Inflammatory macrophage treated with lipopolysaccharide for 1 hour (primary cell): Measurements from ENCODE around the gene CSRP1.
"Not testable (repeated sequence)": the region's sequence is repeated elsewhere in the genome, so short reads cannot be mapped to it uniquely, and the experiment has no call there.

ENCODE experiments used
- DNase-seq, 2 donors: peaks; one replicate each; pipeline ENCODE4 v3.0.0-alpha.2; 2020 to 2022

The CSRP1 gene

DNA sequence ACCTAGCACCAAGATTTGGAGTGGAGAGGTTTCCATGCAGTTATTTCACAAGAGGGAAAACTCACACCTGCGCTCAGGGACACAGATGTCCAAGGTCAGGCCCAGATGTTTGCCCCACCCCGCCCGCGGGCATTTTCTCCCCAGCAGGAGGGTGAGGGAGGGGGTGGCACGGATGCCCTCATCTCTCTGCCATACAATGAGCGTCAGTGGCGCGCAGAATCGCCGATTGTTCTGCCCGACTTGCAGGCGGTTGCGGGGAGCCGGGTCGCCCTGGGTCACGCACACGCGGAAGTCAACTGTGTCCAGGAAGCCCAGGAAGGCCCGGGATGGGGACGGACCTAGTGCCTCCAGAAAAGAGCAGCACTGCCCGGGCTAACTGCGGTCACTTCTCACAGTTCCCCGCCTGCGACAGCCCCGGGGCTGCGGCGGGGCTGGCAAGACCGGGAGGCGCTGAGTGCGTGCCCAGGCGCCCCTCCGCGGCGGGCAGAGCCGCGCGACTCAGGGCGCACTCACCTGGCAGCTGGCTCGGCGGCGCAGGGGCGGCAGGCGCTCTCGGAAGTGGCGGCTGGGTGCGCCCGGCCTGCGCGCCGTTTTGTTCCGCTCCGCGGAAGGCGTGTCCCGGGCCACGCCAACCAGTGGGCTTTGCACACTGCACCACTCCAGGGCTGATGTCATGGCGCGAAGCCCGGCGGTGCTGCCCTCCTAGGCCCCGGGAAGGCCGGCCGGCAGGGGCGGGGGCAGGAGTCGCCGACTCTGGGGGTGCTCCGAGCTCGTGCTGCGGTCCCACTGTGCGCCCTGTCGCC, at the start of gene CSRP1:
Gene CSRP1, minus strand, starts transcription at position 567 of the 803 bp plus-strand sequence. CDS start 10,820 bp downstream, outside the sequence.
- DNase-seq: peak; percentile 80 to 84

DNA sequence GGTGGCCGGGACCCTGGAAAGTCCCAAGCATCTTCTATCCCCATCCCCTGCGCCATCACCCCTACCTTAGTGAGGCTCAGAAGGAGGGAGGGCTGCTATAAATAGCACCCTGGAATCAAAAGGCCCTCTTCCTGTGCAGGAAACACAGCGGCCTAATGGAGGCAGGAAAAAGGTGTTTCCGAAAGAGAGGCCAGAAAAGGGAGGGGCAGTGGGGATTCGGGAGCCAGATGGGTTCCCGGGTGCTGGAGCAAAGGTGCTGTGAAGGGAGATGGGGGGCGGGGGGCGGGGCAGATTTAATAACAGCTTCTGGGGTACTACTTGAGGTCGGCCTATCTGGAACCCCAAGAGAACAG, 48.6 kb upstream of the CSRP1 start:
- DNase-seq: no peak

DNA sequence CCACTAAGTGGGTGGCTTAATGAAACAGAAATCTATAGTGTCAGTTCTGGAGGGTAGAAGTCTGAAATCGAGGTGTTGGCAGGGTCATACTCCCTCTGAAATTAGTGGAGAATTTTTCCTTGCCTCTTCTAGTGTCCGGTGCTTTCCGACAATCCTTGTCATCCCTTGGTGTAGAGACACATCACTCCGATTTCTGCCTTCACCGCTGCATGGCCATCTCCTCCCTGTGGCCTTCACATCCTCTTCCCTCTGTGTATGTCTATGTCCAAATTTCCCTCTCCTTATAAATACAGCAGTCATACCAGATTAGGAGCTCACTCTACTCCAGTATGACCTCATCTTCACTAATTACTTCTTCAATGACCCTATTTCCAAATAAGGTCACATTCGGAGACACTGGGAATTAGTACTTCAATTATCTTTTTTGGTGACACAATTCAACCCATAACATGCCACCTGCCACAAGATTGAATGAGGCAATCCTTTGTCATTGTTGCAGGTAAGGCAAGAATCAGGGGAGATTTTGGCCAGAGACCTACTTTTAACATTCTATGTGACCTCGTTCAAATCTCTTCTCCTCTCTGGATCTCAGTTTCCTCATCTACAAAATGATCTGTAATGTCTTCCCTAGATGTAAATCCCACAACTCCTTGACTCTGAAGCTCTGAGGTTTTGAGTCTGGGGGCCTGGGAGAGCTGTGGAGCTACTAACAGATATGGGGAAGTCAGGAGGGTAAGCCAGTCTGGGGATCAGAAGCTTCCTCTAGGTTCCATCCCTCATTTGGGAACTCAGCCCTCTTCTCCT, 48.1 kb upstream of the CSRP1 start:
- DNase-seq: no peak

DNA sequence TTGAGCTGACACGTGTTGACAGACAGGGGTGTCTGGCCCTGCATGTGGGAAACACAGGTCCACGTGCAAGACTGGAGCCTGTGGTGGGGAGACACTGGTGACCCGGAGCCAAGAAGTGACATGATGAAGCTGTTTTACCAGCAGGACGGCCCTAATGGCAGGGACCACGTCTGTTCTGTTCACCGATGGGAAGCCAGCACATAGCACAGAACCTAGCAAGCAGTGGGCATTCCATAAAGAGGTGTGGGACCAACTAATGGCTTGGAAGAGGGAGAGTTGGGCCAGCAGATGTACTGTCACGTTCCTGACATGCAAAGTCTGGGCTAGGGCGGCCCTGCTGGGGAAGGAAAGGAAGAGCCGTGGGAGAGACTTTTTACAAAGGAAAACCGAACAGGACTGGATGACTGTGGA, 47.3 kb upstream of the CSRP1 start:
- DNase-seq: no peak

DNA sequence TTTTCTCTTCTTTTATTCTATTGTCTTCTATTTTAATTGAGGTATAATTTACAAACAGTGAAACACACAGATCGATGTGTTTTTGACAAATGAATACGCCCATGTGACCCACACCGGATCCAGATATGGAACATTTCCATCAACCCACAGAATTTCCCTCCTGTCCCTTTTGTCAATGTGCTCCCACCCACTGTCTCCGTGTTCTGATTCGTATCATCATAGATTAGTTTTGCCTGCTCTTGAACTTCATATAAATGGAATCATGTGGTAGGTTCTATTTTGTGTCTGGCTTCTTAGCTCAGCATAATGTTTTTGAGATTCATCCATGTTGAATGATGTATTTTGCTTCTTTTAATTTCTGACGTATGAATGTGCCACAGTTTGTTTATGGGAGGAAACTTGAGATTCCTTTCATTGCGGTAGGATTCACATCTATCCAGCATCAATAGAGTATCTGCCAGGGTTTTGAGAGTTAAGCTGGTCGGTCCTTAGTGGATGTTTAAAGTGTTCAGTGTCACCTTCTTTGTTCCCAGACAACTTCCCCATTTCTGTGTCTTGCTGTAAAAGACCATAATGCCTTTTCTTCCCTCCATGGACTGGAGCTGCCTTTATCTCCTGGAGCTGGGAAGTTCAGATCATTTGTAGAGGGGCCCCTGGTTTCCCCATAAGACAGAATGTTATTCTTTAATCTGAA, 46.7 kb upstream of the CSRP1 start:
- no peak for DNase-seq

DNA sequence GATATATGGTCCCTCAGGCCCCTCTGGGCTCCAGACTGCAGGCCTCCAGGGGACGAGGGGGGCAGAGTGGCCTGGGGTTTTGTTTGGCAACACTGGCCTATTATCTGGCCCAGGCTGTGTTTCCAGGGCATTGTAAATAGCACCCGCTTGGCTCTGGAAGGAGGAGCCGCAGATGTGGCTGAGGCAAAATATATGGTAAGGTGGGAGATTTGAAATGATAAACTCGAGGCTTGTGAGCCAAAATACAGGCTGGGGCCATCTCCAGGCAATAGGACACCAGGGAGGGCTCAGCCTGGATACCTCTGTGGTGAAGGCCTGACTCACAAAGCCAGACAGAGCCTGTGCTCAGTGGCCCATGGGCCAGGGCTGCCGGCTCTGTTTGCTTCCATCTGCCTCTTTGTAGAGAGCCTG, 46.0 kb upstream of the CSRP1 start:
- DNase-seq: no peak

DNA sequence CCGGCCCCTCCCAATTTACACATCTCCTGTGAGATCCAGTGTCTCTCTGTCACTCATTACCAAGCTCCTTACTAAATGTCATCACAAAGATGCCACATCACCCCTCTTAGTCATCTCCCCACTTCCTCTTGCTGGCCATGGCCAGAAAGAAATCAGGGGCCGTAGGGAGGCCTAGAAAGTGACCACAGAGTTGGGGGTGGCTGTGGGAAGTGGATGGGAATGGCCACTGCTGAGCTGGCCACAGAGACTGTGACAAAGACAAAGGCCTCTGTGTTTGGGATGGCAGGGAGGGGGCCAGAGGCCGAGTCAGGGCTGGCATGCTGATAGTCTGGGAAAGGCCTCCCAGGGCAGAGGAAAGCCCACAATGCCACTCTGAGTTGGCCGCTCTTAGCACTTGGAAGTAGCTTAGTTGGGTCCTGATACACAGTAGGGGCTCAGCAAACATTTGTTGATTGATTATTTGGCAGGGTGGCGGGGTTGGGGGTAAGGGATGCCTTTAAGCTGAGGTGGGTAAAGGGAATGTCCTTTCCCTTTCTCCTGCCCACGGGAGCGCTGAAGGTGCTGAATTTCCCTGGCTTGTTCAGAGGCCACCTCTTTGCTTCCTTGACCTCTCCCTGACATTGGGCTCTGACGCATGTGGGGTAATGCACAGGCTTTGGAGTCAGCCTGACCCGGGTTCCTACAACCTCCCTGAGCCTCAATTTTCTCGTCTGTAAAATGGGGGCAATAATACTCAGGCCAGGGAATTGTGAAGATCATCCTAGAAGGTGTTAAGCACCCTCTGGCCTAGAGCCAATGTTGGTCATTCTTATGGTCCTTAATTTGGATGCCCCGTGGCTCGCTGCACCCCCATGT, 45.2 kb upstream of the CSRP1 start:
- peak; percentile 94 to 97 for DNase-seq

DNA sequence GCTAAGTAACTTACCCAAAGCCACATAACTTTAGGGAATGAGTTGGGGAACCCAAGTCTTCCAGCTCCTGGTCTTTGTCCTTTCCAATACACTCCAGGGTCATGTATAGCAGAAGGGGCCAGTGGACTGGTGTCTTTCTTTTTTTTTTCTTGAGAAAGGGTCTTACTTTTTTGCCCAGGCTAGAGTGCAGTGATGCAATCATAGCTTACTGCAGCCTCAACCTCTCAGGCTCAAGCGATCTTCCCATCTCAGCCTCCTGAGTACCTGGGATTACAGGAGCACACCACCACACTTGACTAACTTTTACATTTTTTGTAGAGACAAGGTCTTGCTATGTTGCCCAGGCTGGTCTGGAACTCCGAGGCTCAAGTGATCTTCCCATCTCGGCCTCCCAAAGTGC, 44.2 kb upstream of the CSRP1 start:
- DNase-seq: no peak

DNA sequence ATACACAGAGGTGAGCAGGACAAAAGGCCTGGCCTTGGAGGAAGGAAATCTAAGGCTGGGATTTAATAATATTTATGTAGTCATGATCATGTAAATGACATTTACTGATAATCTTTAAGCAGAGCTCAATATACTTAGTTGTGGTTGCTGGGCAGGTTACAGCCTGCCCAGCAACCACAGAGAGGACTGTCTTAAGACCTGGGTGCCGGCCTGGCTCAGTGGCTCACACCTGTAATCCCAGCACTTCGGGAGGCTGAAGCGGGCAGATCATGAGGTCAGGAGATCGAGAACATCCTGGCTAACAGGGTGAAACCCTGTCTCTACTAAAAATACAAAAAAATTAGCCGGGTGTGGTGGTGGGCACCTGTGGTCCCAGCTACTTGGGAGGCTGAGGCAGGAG, 42.6 kb upstream of the CSRP1 start:
- not testable (repeated sequence) for DNase-seq

DNA sequence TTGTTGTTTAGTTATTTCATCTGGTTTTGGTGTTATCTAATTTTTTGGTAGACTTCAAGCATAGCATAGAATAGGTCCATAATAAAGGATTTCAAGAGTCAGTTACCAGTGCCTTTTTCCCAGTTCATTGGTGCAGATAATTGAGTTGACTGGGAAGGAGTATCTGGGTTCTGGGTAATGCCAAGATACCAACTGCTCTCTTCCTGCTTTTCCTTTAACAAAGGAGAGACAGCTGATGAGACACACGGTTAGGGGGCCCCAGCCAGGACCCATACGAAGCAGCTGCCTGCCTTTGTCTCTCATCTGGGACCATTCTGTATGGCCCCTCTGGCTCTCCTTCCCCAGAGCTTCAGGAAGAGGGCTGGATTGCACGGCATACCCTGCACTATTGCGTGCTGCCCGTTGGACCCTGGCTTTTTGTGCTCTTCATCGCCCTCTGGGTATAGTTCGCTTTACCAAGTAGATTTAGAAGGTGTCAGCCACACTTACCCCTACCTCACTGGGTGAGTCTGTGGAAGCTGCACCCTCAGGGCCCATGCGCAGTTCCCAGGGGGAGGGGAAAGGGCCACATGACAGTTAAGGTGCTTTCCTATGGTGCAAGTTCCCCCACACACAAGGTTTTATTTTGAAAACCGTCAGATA, 39.0 kb upstream of the CSRP1 start:
- DNase-seq: peak in 1 of 2 donors; percentile 28

DNA sequence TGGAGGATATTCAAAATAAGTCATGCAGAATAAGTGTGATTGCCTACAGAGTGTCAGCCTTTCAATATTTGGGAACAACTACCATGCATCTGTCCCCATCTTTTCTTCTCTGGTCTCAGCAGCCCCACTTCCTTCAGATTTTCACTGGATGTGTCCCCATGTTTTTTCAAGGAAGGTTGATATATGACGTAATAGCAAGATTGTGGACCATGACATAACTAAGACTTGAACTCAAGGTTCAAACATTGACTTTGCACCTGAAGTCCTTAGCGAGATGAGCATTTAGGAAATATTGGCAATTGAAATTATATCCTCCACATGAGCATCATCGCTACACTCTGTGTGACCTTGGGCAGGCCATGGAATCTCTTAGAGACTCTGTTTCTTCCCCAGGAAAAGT, 37.8 kb upstream of the CSRP1 start:
- no peak for DNase-seq

DNA sequence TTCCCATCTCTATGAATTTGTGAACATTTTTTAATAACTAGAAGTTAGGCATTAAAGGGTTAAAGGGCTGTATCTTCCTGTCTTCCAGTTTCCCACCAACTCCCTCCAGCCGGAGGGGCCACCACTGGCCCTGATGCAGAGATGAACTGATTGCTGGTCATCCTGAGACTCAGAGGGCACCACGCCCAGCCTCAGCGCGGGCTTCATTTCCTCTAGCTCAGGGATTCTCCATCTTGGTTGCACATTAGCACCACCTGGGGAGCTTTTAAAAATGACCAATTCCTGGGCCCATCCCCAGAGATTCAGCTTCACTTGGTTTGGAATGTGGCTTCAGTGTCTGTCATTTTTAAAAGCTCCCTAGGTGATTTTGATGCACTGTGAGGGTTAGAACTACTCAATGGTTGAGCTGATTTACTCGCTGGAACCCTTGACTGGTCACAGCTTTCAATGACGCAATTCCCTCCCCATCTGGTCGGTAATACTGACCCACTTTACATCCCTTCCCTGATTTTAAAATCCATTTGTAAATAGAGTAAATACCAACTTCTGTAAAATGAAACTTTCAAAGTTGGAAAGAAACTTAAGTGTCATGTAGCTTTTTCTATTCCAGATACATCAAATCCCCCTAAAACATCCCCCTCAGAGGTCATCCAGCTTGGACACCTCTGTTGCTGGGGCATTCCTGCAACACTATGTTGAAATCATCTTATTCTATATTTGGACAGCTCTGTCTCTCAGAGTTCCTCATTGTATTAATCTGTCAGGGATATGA, 37.1 kb upstream of the CSRP1 start:
- peak; percentile 72 to 91 for DNase-seq

DNA sequence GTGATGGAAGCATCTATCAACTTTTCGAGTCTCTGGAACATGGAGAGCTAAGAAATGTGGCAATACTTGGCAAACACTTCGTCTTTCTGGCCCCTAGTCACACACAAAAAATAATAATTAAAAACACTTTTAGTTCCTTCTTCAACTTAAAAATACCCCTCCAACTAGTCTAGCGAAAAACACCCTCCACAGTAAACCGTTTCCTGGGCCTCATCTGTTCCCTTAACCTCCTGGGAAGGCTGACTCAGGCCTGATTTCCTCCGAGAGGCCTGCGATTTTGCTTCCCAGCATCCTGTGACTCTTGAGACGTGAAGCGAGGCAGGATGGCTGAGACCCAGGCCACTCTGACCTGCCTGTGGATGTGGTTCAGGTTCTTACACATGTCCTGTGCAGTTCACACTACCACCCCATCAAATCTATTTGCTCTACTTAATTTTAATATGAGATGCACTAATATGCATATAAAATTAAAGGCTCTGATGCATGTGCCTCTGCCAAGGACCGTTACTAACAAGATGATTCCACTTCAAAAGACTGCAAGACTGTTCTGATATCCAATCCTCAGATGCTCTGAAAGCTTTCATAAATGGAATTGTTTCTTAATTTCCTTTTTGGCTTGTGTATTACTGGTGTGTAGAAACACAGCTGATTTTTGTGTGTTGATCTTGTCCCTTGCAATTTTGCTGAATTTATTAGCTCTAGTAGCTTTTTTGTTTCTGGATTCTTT, 35.5 kb upstream of the CSRP1 start:
- peak in 1 of 2 donors; percentile 33 for DNase-seq

DNA sequence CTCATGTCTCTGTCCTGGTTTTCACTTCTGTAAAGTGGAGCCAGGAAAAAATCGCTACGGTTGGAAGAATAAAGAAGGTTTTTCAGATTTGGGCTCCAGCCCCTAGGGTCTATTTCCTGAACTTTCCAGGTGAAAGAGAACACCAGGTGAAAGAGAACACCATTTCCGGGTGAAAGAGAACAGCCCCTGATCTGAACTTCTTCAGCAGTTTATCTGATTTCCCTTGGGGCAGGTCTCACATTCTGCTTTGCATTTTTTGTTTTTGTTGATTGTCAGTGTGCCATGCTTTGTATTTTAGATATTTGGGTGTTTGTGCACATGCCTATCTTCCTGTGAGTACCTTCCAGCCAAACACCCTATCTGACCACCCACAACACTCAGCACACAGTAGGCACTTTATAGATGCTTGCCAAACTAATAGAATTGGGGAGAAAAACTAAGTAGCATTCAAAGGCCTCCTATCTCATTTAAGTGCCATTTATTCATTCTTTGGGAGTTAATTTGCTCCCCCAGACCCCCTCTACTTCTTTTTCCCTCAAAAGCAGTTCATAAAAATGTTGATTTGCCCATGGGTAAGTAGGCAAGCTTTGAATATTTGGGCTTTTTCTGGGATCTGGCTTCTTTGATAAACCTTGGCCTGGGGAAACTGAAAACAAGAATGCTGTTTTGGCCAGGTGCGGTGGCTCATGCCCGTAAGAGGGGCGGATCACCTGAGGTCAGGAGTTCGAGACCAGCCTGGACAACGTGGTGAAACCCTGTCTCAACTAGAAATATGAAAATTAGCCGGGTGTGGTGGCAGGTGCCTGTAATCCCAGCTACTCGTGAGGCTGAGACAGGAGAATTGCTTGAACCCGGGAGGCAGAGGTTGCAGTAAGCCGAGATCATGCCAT, 34.2 kb upstream of the CSRP1 start:
- DNase-seq: no peak

DNA sequence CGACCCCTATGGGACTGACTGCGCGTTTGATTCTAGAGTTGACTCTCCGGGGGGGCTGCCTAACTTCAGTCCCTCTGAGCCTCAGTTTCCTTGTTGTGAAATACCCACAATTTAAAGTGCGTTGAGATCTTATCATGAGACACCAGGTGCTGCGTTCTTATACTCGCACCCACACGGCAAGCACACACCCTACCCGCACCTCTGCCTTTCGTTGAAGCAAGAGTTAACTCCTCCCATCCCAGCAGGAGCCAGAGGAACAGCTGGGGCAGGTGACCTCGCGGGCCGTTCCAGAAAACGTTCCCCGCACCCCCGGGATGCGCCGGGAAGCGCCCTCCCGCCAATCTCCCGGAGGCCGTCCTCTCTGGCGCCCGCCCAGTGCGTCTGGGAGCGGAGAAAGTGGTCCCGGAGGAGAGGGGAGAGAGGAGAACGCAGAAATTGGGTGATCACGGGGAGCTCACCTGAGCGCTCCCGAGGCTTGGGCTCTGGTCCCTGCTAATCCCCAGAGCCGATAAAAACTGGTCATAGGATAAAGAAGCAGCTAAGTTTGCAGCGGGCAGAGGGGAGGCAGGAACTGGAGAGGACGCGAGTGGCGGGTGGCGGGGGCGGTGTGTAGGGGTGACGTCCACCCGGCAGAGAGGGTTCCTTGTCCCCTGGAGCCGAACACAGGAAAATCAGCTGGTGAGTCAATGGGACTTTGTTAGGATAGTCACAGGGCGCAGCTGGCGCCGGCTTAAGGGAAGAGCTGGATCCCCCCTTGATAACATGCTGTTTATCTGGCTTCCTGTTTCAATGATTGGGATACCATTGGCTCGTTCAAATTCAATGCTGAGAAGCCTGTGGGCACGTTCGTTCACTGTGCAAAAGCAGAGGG, 32.9 kb upstream of the CSRP1 start:
- peak; percentile 62 to 76 for DNase-seq

DNA sequence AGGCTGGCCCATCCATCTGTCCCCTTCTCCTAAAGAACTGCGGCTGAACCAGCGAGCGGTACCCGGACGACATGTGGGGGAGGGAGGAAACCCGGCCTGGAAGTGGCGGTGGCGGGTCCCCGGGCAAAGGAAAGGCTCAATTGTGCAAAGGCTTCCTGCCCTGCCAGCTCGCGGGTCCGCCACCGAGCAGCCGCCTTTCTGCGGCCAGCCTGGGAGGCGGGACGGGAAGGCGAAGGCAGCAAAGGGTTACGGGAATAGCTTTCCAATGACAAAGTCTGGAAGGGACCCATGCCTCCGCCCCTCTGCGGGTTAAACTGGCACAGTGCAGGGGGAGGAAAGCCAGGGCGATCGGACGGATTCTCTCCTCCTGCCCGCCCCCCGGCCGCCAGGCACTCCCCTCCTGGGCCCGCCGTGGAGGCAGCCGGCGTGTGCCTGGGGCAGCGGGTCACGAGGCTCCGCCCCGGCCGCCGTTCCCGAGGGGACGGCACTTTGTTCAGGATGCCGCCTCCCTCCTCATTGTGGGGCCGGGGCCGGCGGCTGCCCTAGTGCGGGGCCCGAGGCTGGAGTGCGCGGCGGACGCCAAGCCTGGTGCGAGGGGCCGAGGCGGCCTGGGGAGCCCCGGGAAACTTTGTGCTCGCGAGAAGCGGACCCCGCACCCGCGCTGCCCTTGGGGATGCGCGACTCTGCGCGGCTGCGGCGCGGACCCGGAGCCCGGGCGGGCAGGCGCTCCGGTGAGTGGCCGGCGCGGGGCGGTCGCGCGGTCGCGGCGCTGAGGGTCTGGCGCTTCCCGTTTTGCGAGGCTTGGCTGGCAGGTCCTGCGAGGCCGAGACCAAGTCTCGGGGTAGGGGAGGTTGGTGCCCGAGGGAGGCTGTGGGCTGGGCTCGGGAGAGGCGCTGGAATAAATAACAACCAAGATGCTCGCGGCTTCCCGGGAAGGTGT, 32.0 kb upstream of the CSRP1 start, which contains the start of gene NAV1:
Gene NAV1, plus strand, starts transcription at position 516 of the 940 bp plus-strand sequence. CDS start 83,758 bp downstream, outside the sequence.
- no peak for DNase-seq
